K562 (cell line): Measurements from ENCODE around the gene GCNT2. TPM values are rescaled to one million over a fixed set of nuclear protein-coding genes. Genes with fewer than 3 reads are reported as not detected.

Experiments used
- ATF7 ChIP-seq: fragments of 450-650 bp; IDR thresholded peaks from 2 replicates; pipeline ENCODE4 v1.7.1; 2014; ENCODE audit warnings: mild to moderate bottlenecking, moderate library complexity
- DMBX1 ChIP-seq: fragments of 250-450 bp; sonication (Bioruptor Pico); IDR thresholded peaks from 2 replicates; pipeline ENCODE4 v1.8.0; 2022; ENCODE audit warnings: inconsistent platforms, mild to moderate bottlenecking, moderate library complexity, borderline replicate concordance
- HMGN3 ChIP-seq: IDR thresholded peaks from 2 replicates; pipeline ENCODE4 v1.6.1; 2011; ENCODE audit warnings: borderline replicate concordance, low read depth, mild to moderate bottlenecking, mixed read lengths, low read length; ENCODE audit not compliant: insufficient read length; ENCODE audit errors: extremely low read depth
- MEF2D ChIP-seq: conservative IDR thresholded peaks from 2 replicates; pipeline ENCODE4 v1.6.1; 2016; ENCODE audit warnings: low read depth, missing genetic modification characterization, missing compliant biosample characterization
- NUFIP1 ChIP-seq: fragments of 450-650 bp; IDR thresholded peaks from 2 replicates; pipeline ENCODE4 v1.6.1; 2018; ENCODE audit not compliant: partially characterized antibody
- POLR2B ChIP-seq: fragments of 450-650 bp; IDR thresholded peaks from 2 replicates; pipeline ENCODE4 v1.6.1; 2018; ENCODE audit warnings: low read depth; ENCODE audit not compliant: partially characterized antibody
- RBM15 ChIP-seq: fragments of 200-400 bp; formaldehyde crosslinking; IDR thresholded peaks from 2 replicates; pipeline ENCODE4 v1.6.1; 2018; ENCODE audit warnings: mild to moderate bottlenecking, low read length, moderate library complexity; ENCODE audit not compliant: insufficient read depth
- SAP30 ChIP-seq: fragments of 200-600 bp; sonication (generic); IDR thresholded peaks from 2 replicates; pipeline ENCODE4 v1.6.1; 2012; ENCODE audit warnings: borderline replicate concordance, low read depth, mild to moderate bottlenecking, moderate library complexity, low read length, control low read depth, inconsistent platforms; ENCODE audit not compliant: insufficient read depth, poor library complexity, severe bottlenecking
- U2AF1 ChIP-seq: fragments of 200-400 bp; formaldehyde crosslinking; optimal IDR thresholded peaks from 2 replicates; pipeline ENCODE3; 2017; ENCODE audit warnings: mild to moderate bottlenecking, low read depth, low read length, moderate library complexity
- ZNF253 ChIP-seq: fragments of 250-450 bp; sonication (Bioruptor Pico); conservative IDR thresholded peaks from 2 replicates; pipeline ENCODE4 v1.6.1; 2021; ENCODE audit warnings: mild to moderate bottlenecking
- ZNF507 ChIP-seq: conservative IDR thresholded peaks from 2 replicates; pipeline ENCODE4 v1.6.1; 2017; ENCODE audit warnings: missing genetic modification characterization, missing compliant biosample characterization
- polyA plus RNA-seq, 8 experiments: library from polyadenylated mRNA; depleted of rRNA in 4 of 8; stranded (reverse) in 5 of 8; unstranded in 3 of 8; fragments of >200 nt; fragmentation: Nextera tagmentation in 2 of 8; fragmentation: Illumina TruSeq in 1 of 8; extraction: Ambion mirVana in 2 of 8; extraction: Trizol in 1 of 8; gene quantifications; 2 replicates each; pipeline versions ENCODE4 v1.2.1 to v1.2.3, GENCODE V29; 2011 to 2014; ENCODE audit warnings: inconsistent platforms in 1 of 8, missing spikeins in 1 of 8
- total RNA-seq, 7 experiments: library from RNA; depleted of rRNA in 6 of 7; stranded (reverse); fragments of >200 nt in 6 of 7; fragmentation: Illumina TruSeq in 2 of 7; extraction: Trizol in 2 of 7; gene quantifications; 2 replicates each; pipeline versions ENCODE4 v1.2.1 to v1.2.3, GENCODE V29; 2011 to 2021; ENCODE audit warnings: low replicate concordance in 1 of 7
- TF ChIP-seq, protein P1 (sequence below): fragments of 250-450 bp; sonication (Bioruptor Pico); IDR thresholded peaks from 2 replicates; pipeline ENCODE4 v1.5.0; 2021; ENCODE audit warnings: mild to moderate bottlenecking, borderline replicate concordance
- TF ChIP-seq, protein P2 (sequence below): sonication (generic); formaldehyde crosslinking; IDR thresholded peaks from 2 replicates; pipeline ENCODE4 v1.8.0; 2023; ENCODE audit warnings: mild to moderate bottlenecking, missing genetic modification reagents
- TF ChIP-seq, protein P3 (sequence below): fragments of 450-650 bp; IDR thresholded peaks from 2 replicates; pipeline ENCODE4 v1.6.1; 2016; ENCODE audit warnings: low read depth, mild to moderate bottlenecking, moderate library complexity

Gene GCNT2
- total and polyA plus RNA-seq, 9 of the 15 experiments (the other 6 are each of a cell fraction or from before 2014, with no cell fraction given) = 0.78 to 2.6 (median 1.6) TPM

DNA sequence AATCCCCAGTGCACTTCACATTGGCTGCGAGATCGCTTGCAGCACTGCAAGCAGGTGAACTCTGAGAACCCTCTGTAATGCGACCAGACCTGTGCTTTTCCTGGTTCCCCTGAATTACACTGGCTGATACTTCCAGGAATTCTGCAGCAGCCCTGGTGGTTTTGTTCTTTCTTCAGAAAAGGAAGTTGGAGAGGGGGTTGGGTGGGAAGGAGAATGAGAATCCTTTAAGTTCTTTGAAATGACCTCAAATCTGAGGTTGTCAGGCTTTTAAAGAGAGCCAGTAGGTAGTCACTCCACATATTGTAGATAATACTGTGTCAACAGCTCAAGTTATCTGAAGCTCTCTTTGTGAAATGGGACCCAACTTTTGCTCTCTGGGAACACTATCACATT, 62.4 kb downstream of the GCNT2 start (continued):
- TF ChIP-seq, protein P1, sequence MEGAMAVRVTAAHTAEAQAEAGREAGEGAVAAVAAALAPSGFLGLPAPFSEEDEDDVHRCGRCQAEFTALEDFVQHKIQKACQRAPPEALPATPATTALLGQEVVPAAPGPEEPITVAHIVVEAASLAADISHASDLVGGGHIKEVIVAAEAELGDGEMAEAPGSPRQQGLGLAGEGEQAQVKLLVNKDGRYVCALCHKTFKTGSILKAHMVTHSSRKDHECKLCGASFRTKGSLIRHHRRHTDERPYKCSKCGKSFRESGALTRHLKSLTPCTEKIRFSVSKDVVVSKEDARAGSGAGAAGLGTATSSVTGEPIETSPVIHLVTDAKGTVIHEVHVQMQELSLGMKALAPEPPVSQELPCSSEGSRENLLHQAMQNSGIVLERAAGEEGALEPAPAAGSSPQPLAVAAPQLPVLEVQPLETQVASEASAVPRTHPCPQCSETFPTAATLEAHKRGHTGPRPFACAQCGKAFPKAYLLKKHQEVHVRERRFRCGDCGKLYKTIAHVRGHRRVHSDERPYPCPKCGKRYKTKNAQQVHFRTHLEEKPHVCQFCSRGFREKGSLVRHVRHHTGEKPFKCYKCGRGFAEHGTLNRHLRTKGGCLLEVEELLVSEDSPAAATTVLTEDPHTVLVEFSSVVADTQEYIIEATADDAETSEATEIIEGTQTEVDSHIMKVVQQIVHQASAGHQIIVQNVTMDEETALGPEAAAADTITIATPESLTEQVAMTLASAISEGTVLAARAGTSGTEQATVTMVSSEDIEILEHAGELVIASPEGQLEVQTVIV (CRISPR knock-in tag) = no peak
- TF ChIP-seq ATF7 = 0 out of 2 replicates have a peak, but pooled peaks have one; percentile 34
- no peak for TF ChIP-seq MEF2D (tag)
- TF ChIP-seq NUFIP1 = no peak
- TF ChIP-seq ZNF253 (CRISPR knock-in tag) = no peak
- TF ChIP-seq, protein P2, sequence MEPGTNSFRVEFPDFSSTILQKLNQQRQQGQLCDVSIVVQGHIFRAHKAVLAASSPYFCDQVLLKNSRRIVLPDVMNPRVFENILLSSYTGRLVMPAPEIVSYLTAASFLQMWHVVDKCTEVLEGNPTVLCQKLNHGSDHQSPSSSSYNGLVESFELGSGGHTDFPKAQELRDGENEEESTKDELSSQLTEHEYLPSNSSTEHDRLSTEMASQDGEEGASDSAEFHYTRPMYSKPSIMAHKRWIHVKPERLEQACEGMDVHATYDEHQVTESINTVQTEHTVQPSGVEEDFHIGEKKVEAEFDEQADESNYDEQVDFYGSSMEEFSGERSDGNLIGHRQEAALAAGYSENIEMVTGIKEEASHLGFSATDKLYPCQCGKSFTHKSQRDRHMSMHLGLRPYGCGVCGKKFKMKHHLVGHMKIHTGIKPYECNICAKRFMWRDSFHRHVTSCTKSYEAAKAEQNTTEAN = no peak
- no peak for TF ChIP-seq HMGN3
- no peak for TF ChIP-seq U2AF1
- TF ChIP-seq POLR2B = no peak
- TF ChIP-seq ZNF507 (tag) = no peak
- TF ChIP-seq, protein P3, sequence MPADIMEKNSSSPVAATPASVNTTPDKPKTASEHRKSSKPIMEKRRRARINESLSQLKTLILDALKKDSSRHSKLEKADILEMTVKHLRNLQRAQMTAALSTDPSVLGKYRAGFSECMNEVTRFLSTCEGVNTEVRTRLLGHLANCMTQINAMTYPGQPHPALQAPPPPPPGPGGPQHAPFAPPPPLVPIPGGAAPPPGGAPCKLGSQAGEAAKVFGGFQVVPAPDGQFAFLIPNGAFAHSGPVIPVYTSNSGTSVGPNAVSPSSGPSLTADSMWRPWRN = peak; percentile 70
- TF ChIP-seq RBM15 = no peak
- no peak for TF ChIP-seq DMBX1 (CRISPR knock-in tag)
- TF ChIP-seq SAP30 = no peak
